GM19468 (cell line): ENCODE results near the gene YIF1B.

Source experiments
- ATAC-seq: cut with Tn5 transposase; IDR thresholded peaks from one replicate; pipeline ENCODE4 v1.9.1; 2021; ENCODE audit warnings: mild to moderate bottlenecking, moderate library complexity, moderate number of reproducible peaks; ENCODE audit not compliant: unreplicated experiment; ENCODE audit errors: extremely low read depth

Gene YIF1B

GRCh38 chr19:38308006-38308766, 7.6 kb downstream of the YIF1B start:
- ATAC-seq, result no peak

- no peak for ATAC-seq
These were observed 8.2 kb downstream of the YIF1B start for GRCh38 chr19:38307597-38307996.

- ATAC-seq, result no peak
These were observed 8.7 kb downstream of the YIF1B start for GRCh38 chr19:38307076-38307475.

GRCh38 chr19:38306236-38306635, 9.5 kb downstream of the YIF1B start:
- no peak for ATAC-seq

GRCh38 chr19:38304866-38305429, 10.8 kb downstream of the YIF1B start:
- no peak for ATAC-seq

- ATAC-seq, result no peak
These were observed 11.3 kb downstream of the YIF1B start for GRCh38 chr19:38304352-38304865.

GRCh38 chr19:38303517-38304351, 12.0 kb downstream of the YIF1B start, which contains the start of gene C19orf33:
Gene C19orf33 (plus strand): TSS chr19:38304251. CDS start chr19:38304262, 11 bp downstream.
- no peak for ATAC-seq

GRCh38 chr19:38298821-38299680, 16.7 kb downstream of the YIF1B start:
- ATAC-seq, result no peak

GRCh38 chr19:38294090-38294489, 21.7 kb downstream of the YIF1B start:
- no peak for ATAC-seq

GRCh38 chr19:38293281-38293680, 22.5 kb downstream of the YIF1B start:
- ATAC-seq, result no peak

GRCh38 chr19:38291855-38292254, 23.9 kb downstream of the YIF1B start:
- no peak for ATAC-seq

- ATAC-seq, result no peak
These were observed 25.1 kb downstream of the YIF1B start for GRCh38 chr19:38290631-38291147.

- ATAC-seq, result no peak
These were observed 25.8 kb downstream of the YIF1B start for GRCh38 chr19:38289955-38290354.

- ATAC-seq, result no peak
These were observed 27.5 kb downstream of the YIF1B start for GRCh38 chr19:38288123-38288855.

- no peak for ATAC-seq
These were observed 28.1 kb downstream of the YIF1B start for GRCh38 chr19:38287604-38288003.

- ATAC-seq, result no peak
These were observed 30.2 kb downstream of the YIF1B start for GRCh38 chr19:38285567-38285966.

GRCh38 chr19:38284422-38284821, 31.3 kb downstream of the YIF1B start:
- ATAC-seq, result no peak

- no peak for ATAC-seq
These were observed 32.5 kb downstream of the YIF1B start for GRCh38 chr19:38283271-38283670.
